NT2/D1 (cell line): ENCODE results near the gene CTSV.
"Not testable (repeated sequence)": the region's sequence is repeated elsewhere in the genome, so short reads cannot be mapped to it uniquely, and the experiment has no call there.

Experiments
- DNase-seq: peaks from one replicate; pipeline ENCODE4 v3.0.0-alpha.2; 2011; ENCODE audit warnings: low read depth, low spot score
- H3K27me3 ChIP-seq: 2 replicates; pipeline ENCODE4 v1.6.0; 2011; ENCODE audit warnings: mild to moderate bottlenecking; ENCODE audit not compliant: insufficient read length, insufficient read depth
- H3K36me3 ChIP-seq: 2 replicates; pipeline ENCODE4 v1.6.1; 2011; ENCODE audit warnings: mild to moderate bottlenecking, low read length, mixed read lengths; ENCODE audit not compliant: insufficient read depth, insufficient read length
- H3K4me1 ChIP-seq: 2 replicates; pipeline ENCODE4 v1.5.1; 2011; ENCODE audit not compliant: insufficient read depth, insufficient read length
- H3K4me3 ChIP-seq: 2 replicates; pipeline ENCODE4 v1.5.1; 2011; ENCODE audit warnings: low read depth; ENCODE audit not compliant: insufficient read length
- H3K9ac ChIP-seq: 2 replicates; pipeline ENCODE4 v1.6.0; 2011; ENCODE audit warnings: low read depth; ENCODE audit not compliant: insufficient read length
- H3K9me3 ChIP-seq: 2 replicates; pipeline ENCODE4 v1.5.1; 2011; ENCODE audit warnings: mild to moderate bottlenecking, low read length; ENCODE audit not compliant: insufficient read depth
- SUZ12 ChIP-seq: IDR thresholded peaks from 2 replicates; pipeline ENCODE4 v1.6.1; 2011; ENCODE audit not compliant: insufficient read length, insufficient read depth; ENCODE audit errors: extremely low read depth
- YY1 ChIP-seq: IDR thresholded peaks from 2 replicates; pipeline ENCODE4 v1.6.1; 2011; ENCODE audit not compliant: insufficient read length, insufficient read depth
- ZNF274 ChIP-seq: IDR thresholded peaks from 2 replicates; pipeline ENCODE4 v1.6.1; 2011; ENCODE audit warnings: mild to moderate bottlenecking, low read depth, low read length

The CTSV gene

GRCh38 chr9:97057651-97058050, 18.7 kb upstream of the CTSV start:
- TF ChIP-seq SUZ12: no peak
- TF ChIP-seq YY1: no peak
- TF ChIP-seq ZNF274: no peak
- Histone ChIP-seq H3K9me3 (no peaks in the 10 kb centered on the region), H3K36me3 (no peaks in the 10 kb centered on the region), H3K9ac (no peak overlapping the region), H3K4me1 (peaks cover 11% of the 10 kb centered on the region), H3K4me3 (no peak overlapping the region), H3K27me3 (no peaks in the 10 kb centered on the region)
- DNase-seq: no peak

GRCh38 chr9:97055891-97056290, 16.9 kb upstream of the CTSV start:
- DNase-seq, H3K9me3 ChIP-seq, H3K4me3 ChIP-seq, H3K9ac ChIP-seq, H3K27me3 ChIP-seq, H3K36me3 ChIP-seq: not testable (repeated sequence)
- peaks cover 11% of the 10 kb centered on the region for H3K4me1 ChIP-seq

- Histone ChIP-seq H3K9ac (no peak overlapping the region), H3K4me1 (peaks cover 11% of the 10 kb centered on the region), H3K4me3 (no peak overlapping the region), H3K27me3 (no peaks in the 10 kb centered on the region), H3K9me3 (peaks cover 13% of the 10 kb centered on the region), H3K36me3 (no peaks in the 10 kb centered on the region)
- TF ChIP-seq ZNF274: no peak
- no peak for TF ChIP-seq YY1
- no peak for TF ChIP-seq SUZ12
- no peak for DNase-seq
These were observed 14.8 kb upstream of the CTSV start for GRCh38 chr9:97053717-97054116.

GRCh38 chr9:97052735-97053134, 13.8 kb upstream of the CTSV start:
- no peak overlapping the region for H3K4me3 ChIP-seq
- H3K9me3 ChIP-seq: peaks cover 13% of the 10 kb centered on the region
- H3K4me1 ChIP-seq: peaks cover 12% of the 10 kb centered on the region
- peak overlapping the region; percentile 2 for H3K9ac ChIP-seq
- DNase-seq: no peak
- TF ChIP-seq SUZ12 (no peak), ZNF274 (no peak), YY1 (no peak)
- H3K27me3 ChIP-seq: no peaks in the 10 kb centered on the region
- H3K36me3 ChIP-seq: no peaks in the 10 kb centered on the region

GRCh38 chr9:97046228-97046627, 7.3 kb upstream of the CTSV start:
- H3K36me3 ChIP-seq: no peaks in the 10 kb centered on the region
- H3K9me3 ChIP-seq: peaks cover 24% of the 10 kb centered on the region
- no peak overlapping the region for H3K9ac ChIP-seq
- no peak overlapping the region for H3K4me3 ChIP-seq
- DNase-seq: peak; percentile 54
- TF ChIP-seq SUZ12 (no peak), ZNF274 (no peak)
- no peaks in the 10 kb centered on the region for H3K27me3 ChIP-seq
- H3K4me1 ChIP-seq: peaks cover 11% of the 10 kb centered on the region

- H3K27me3 ChIP-seq: no peaks in the 10 kb centered on the region
These were observed 6.4 kb upstream of the CTSV start for GRCh38 chr9:97045300-97045699.

GRCh38 chr9:97041898-97042297, 3.0 kb upstream of the CTSV start:
- Histone ChIP-seq H3K4me3 (no peak overlapping the region), H3K27me3 (no peaks in the 10 kb centered on the region), H3K36me3 (peaks cover 10% of the 10 kb centered on the region), H3K9ac (no peak overlapping the region), H3K4me1 (peaks cover 7% of the 10 kb centered on the region), H3K9me3 (peaks cover 12% of the 10 kb centered on the region)
- TF ChIP-seq YY1 (no peak), SUZ12 (no peak), ZNF274 (no peak)
- no peak for DNase-seq

More at GRCh38 chr9:97045300-97045699, 6.4 kb upstream of the CTSV start:
- no peak for DNase-seq
- peaks cover 11% of the 10 kb centered on the region for H3K4me1 ChIP-seq
- no peak for TF ChIP-seq ZNF274
- no peak for TF ChIP-seq YY1
- no peak for TF ChIP-seq SUZ12
- H3K9me3 ChIP-seq: peaks cover 15% of the 10 kb centered on the region
- H3K4me3 ChIP-seq: no peak overlapping the region
- no peak overlapping the region for H3K9ac ChIP-seq
- no peaks in the 10 kb centered on the region for H3K36me3 ChIP-seq

GRCh38 chr9:97039514-97039860, 545 bp upstream of the CTSV start:
- no peak for TF ChIP-seq YY1
- TF ChIP-seq SUZ12: no peak
- TF ChIP-seq ZNF274: no peak

GRCh38 chr9:97023505-97023904, 15.4 kb downstream of the CTSV start:
- DNase-seq, H3K9ac ChIP-seq, H3K27me3 ChIP-seq, H3K4me1 ChIP-seq, H3K4me3 ChIP-seq, H3K36me3 ChIP-seq, H3K9me3 ChIP-seq: not testable (repeated sequence)

More at GRCh38 chr9:97039514-97039860, 545 bp upstream of the CTSV start:
- peaks cover 32% of the 10 kb centered on the region for H3K36me3 ChIP-seq
- peak overlapping the region; percentile 85 for H3K9ac ChIP-seq
- peak; percentile 57 for DNase-seq
- H3K4me1 ChIP-seq: peaks cover 3% of the 10 kb centered on the region
- peak overlapping the region; percentile 58 for H3K4me3 ChIP-seq
- H3K9me3 ChIP-seq: peaks cover 12% of the 10 kb centered on the region
- no peaks in the 10 kb centered on the region for H3K27me3 ChIP-seq

- Histone ChIP-seq H3K9ac (peak overlapping the region; percentile 82), H3K4me3 (peak overlapping the region; percentile 61)
- H3K4me1 ChIP-seq, H3K9me3 ChIP-seq, H3K36me3 ChIP-seq, H3K27me3 ChIP-seq: not testable (repeated sequence)
- peak; percentile 40 for DNase-seq
These were observed 25.5 kb downstream of the CTSV start for GRCh38 chr9:97013151-97014132.
